ENCODE results near the gene ANO10.
"Not testable (repeated sequence)": the region's sequence is repeated elsewhere in the genome, so short reads cannot be mapped to it uniquely, and the experiment has no call there.

Gene ANO10

GRCh38 chr3:43515208-43515917 is 106.4 kb downstream of the ANO10 start:
- DNase-seq, result no peak

- DNase-seq, result no peak
These were observed 108.9 kb downstream of the ANO10 start for GRCh38 chr3:43512754-43513404.

GRCh38 chr3:43506644-43507043 is 115.2 kb downstream of the ANO10 start:
- DNase-seq, result no peak

DNA sequence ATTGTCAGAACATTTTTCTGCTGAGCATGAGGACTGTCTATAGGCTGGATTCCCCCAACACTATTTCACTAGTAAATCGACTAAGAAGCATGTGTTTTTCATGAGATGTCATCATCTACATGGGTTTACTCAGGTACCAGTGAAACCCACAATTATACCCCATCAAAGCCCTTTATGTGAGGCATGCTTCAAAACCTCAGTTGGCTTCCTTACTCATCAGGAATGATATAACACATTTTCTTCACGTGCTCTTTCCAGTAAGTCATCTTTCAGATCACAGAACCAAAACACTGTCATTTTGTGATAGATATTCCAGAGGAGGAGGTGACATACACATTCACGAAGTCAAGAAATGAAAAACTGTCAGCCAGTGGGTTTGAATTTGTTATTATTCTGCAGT is 116.5 kb downstream of the ANO10 start:
- no peak for DNase-seq

GRCh38 chr3:43503067-43503728 is 118.6 kb downstream of the ANO10 start:
- peak; percentile 64 for DNase-seq

DNA sequence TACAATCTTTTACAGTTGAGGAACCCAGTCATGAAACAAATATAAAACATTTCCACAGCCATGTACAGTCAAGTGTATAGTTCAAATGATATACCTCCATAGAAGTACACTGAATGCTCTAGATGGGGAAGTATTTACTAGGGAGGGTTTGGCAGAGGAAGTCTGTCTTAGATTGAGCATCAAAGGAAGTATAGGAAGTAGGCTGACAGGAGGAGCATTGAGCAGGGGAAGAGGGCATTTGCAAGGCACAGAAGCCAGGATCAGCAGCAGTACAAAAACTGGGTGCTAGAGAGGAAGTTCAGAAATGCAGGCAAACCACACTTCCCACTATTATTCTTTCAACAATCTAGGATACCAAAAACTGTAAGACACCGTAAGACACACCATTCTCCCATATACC is 122.6 kb downstream of the ANO10 start:
- DNase-seq, result no peak

DNA sequence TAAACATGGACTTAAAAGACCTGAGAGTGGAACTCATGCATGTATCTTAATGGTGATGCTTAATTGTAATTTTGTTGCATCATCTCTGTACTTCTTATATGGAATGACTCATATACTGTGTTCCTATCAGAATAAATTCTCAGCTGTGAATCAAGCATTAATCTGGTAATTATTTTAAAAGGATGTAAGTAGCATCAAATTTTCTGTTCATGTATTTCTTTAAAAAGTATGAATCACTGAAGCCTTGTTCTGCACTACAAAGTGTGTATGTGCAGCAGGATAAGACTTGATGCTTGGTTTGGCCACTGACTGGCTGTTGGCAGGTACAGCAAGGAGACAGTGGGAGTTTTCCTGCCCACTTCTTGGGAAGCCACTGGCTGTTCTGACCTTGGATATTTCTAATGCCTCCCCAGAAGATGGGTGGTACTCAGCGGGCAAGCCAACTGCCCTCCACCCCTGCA is 123.9 kb downstream of the ANO10 start:
- DNase-seq, result no peak

DNA sequence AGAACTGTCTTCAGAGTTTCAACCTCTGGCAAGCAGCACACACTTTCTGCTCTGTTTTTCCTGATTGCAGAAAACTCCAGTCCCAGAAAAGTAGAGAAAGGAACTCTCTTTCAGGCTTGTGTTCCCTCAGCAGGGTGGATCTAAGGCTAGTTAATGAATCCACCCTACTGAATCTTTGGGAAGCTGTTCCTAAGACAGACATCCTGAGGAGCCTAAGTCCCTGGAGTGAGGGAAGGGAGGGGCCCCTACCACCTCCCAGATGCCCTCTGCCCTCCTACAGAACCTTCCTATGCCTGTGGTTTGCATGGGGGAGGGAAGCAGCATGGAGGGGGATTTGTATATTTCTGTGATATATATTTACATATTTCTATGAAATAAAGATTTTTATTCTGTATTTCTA is 124.4 kb downstream of the ANO10 start:
- no peak for DNase-seq

DNA sequence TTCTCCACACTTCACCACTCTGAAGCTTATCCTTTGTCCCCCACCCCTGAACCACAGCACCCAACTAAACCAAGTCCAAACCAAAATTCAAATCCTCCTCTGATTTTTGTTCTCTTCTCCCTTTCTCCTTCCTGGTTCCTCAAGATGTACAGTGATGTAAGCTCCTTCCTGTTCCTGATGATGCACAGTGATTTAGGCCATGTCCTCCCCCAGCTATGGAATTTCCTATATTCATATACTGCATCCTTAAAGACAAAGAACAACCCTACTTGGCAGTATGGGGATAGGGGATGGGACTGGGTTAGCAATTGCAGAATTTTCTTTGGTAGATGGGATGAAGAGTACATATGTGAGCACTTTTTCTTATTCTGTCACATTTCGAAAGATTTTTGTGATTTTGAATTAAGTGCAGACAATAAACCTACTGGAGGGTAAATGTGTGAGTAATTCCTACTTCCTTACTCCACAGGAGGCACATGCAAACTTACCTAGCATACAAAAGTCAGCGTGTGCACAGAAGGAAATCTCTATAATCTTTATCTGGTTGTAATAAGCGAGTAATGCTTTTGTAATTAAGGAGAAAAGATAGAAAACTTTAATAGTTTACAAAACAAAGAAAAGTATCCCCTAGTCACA is 125.0 kb downstream of the ANO10 start:
- DNase-seq, result no peak

- not testable (repeated sequence) for DNase-seq
These were observed 128.9 kb downstream of the ANO10 start for GRCh38 chr3:43492932-43493331.

DNA sequence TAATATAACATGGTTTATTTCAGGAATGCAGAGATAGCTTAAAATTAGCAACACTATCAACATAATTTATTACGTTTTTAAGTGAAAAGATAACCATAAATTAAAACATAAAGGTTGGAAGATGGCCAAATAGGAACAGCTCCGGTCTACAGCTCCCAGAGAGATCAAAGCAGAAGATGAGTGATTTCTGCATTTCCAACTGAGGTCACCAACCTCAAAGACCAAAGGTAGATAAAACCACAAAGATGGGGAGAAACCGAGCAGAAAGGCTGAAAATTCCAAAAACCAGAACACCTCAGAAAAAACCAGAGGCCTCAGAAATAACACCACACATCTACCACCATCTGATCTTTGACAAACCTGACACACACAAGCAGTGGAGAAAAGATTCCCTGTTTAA is 130.0 kb downstream of the ANO10 start:
- not testable (repeated sequence) for DNase-seq

GRCh38 chr3:43490640-43491185 is 131.1 kb downstream of the ANO10 start:
- no peak for DNase-seq

- DNase-seq, result no peak
These were observed 131.9 kb downstream of the ANO10 start for GRCh38 chr3:43489930-43490329.

DNA sequence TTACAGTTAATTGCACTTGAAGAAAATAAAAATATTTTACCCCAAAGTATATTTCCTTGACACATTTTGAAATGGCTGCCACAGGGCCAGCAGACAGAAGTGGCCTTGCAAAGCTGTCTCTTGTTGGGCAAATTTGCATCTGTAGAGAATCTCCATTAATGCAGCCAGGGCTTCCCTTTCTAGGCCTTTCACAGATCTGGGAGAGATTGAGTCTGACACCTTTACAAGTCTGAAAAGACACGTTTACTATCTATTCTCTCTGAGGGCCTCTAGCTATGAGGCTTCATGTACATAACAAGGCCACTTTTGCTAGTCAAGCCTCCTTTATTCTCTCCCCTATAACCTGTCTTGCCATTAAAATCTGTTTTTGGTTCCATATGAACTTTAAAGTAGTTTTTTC is 135.9 kb downstream of the ANO10 start:
- no peak for DNase-seq

DNA sequence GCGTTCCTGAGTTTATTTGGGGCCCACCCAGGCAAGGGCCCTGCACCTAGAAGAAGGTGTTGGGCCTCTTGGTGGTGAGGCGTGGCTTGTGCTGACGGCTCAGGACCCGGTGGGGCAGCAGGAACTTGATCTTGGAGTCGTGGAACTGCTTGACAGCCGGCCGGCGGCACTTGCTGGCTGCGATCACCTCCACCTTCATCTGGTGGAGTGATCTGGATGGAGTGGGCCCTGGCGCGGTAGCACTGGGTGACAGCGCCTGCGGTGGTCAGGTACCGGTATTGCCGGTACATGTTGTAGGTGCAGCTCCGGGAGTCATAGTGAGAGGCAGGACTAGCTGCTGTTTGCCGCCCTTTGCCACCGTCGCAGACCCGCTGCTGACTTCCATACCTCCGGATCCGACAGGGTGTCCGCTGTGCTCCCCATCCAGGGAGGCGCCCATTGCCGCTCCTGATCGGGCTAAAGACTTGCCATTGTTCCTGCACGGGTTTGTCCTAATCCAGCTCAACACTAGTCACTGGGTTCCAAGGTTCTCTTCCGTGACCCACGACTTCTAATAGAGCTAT is 136.8 kb downstream of the ANO10 start:
- no peak for DNase-seq

DNA sequence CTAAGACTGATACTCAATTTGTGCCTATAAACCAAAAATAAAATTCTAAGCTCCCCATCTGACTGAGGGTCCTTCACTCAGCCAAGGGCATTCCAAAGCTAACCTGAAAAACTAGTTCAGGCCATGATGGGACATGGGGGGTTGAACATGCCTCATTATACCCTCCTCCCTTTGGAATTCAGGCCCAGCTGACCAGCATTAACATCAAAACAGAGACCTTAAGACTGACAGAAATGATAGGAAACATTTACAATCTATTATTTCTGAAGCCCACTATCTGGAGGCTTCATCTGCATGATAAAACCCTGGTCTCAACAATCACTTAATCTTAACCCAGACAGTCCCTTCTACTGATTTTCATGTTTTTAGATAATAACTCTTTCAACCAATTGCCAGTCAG is 140.4 kb downstream of the ANO10 start:
- no peak for DNase-seq

DNA sequence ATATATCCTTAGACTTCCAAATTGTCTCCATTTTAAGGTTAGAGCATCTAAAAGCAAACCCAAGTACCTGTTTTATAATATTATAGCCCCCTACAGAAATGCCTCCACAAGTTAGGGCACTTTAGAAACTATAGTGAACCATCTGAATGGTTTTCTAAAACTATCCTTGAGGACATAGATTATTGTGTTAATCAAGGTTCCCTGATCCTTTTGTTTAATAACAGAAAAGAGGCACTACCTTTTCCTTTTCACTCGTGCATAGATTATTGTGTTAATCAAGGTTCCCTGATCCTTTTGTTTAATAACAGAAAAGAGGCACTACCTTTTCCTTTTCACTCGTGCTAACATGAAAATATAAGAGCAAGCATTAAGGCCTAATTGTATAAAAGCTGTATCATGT is 143.0 kb downstream of the ANO10 start:
- DNase-seq, result not testable (repeated sequence)

DNA sequence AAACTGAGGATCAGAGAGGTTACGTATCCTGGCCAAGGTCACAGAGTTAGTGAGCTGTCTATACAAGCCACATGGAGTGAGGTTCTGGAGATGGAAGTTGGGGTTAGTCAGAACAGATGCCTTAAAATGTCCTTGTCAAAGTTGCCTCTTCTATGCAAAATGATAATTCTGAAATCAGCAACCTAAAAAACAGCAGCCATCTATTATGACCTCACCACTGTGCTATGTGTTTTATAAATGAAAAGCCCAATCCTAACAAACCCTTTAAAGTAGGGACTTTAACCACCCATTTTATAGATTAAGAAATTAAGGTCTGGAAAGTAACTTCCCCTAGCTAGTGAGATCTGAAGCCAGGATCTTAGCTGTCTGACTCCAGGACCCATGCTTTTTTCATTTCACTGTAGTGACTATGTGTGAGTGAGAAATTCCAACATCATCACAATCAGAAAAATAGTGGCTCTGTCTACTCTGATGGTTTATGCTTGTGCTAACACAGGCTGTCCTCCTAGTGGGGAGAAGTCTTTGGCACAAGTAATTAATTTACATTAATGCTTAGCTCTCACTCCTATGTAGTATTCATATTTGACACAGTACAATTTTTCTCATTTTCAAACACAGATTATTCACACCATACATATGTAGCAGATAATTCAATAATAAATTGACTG is 143.6 kb downstream of the ANO10 start:
- peak; percentile 40 for DNase-seq

DNA sequence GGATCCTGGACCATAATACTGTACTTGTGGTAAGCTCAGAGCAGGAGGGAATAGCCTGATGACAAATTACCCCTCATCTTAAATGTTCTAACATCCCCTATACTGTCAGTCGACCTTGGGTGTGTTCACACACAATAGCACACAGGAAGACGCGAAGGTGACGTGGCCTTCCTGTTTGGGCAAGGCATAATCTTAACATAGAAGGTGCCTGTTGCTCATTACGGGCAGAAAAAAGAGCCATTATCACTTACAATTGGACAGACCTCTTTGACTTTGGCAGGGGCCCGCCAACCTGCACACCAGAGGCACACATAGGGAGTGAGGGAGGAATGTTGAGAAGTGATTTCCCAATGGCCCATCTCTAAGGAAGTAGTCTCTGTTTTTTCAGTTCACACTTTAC is 144.2 kb downstream of the ANO10 start:
- DNase-seq, result peak; percentile 87

GRCh38 chr3:43473737-43474136 is 148.1 kb downstream of the ANO10 start:
- DNase-seq, result no peak

DNA sequence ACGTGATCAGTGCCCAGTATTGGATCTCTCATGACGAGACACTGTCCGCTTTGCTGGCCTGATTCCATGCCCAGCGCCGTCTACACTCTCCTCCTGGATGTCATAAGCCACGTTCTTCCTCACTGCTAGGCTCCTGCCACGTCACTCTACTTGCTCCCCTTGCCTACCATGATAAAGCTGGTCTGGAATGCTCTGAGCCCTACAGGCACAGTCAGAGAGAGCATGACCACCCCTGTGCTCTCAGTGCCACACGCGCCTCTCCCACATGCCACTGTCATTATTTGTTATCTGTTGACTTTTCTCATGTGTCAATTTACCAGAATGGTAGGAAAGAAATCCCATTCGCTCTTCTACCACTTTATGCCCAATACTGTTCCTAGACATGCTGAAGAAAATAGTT is 148.6 kb downstream of the ANO10 start:
- no peak for DNase-seq

GRCh38 chr3:43468133-43468532 is 153.7 kb downstream of the ANO10 start:
- no peak for DNase-seq
